ENCODE results near the gene ZBED4.
A peak's percentile ranks its signal among the peaks of the same experiment; 100 is the strongest.

ZBED4 gene

DNA sequence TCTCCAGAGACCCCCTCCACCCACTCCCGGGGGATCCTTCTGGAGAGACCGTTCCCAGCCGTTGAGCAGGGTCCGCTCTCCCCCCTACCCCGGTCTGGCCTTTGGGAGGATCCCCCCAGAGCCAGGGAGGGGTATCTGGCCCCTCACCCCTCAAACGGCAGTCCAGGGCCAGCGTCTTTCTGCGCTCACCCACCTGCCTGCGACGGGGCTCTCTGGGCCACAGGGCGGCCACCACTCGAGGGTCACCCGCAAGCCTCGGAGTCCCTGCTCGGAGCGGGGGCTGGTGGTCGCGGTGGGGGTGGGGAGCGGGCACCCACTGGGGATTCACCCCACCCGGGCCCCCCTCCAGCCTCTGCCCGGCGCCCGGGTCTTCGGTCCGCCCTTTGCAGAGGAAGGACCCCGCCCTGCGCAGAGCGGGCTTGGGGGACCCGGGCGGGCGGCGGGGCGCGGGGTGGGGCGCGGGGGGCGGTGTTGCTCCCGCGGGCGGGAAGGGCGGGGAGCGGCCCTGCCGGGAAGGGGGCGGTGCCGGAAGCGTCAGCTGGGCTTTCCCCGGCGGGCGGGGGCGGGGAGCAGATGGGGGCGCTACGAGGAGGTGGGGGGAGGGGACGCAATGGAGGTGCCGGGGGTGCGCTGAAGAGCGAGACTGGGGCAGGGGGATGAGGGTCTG, 81.4 kb downstream of the ZBED4 start:
- peak overlapping the region; percentile 19 for H3K4me3 ChIP-seq (ENCODE audit: low read length)
- peaks cover 60% of the 10 kb centered on the region for H3K4me1 ChIP-seq (ENCODE audit: control insufficient read depth, insufficient read depth, low read length)
- H3K9ac ChIP-seq (ENCODE audit: low read length), result peak overlapping the region; percentile 70
- H3K9me3 ChIP-seq (ENCODE audit: control insufficient read depth, low read length), result no peaks in the 10 kb centered on the region
- H3K36me3 ChIP-seq (ENCODE audit: control insufficient read depth, insufficient read depth, low read length), result no peaks in the 10 kb centered on the region
- H3K27me3 ChIP-seq (ENCODE audit: control insufficient read depth, insufficient read depth, low read length), result peaks cover 2% of the 10 kb centered on the region

DNA sequence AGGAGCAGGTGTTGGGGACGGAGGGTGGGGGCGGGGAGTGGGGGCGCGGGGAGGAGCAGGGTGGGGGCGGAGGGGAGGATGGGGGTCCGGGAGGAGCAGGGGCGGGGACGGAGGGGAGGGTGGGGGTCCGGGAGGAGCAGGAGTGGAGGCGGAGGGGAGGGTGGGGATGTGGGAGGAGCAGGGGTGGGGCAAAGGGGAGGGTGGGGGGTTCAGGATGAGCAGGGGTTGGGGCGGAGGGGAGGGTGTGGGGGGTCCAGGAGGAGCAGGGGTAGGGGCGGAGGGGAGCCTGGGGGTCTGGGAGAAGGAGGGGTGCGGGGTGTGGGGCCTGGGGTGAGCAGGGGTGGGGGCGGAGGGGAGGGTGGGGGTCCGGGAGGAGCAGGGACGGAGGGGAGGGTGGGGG, 81.9 kb downstream of the ZBED4 start:
- Histone ChIP-seq H3K9ac (ENCODE audit: low read length) (no peak overlapping the region), H3K4me3 (ENCODE audit: low read length) (no peak overlapping the region), H3K4me1 (ENCODE audit: control insufficient read depth, insufficient read depth, low read length) (peaks cover 54% of the 10 kb centered on the region)

GRCh38 chr22:49936018-49936972, 82.7 kb downstream of the ZBED4 start:
- Histone ChIP-seq H3K4me1 (ENCODE audit: control insufficient read depth, insufficient read depth, low read length) (peaks cover 47% of the 10 kb centered on the region), H3K4me3 (ENCODE audit: low read length) (no peak overlapping the region), H3K9ac (ENCODE audit: low read length) (peak overlapping the region; percentile 65), H3K9me3 (ENCODE audit: control insufficient read depth, low read length) (no peaks in the 10 kb centered on the region), H3K27me3 (ENCODE audit: control insufficient read depth, insufficient read depth, low read length) (no peaks in the 10 kb centered on the region), H3K36me3 (ENCODE audit: control insufficient read depth, insufficient read depth, low read length) (no peaks in the 10 kb centered on the region)

More for the DNA sequence above, 81.9 kb downstream of the ZBED4 start:
- Histone ChIP-seq H3K27me3 (ENCODE audit: control insufficient read depth, insufficient read depth, low read length) (no peaks in the 10 kb centered on the region), H3K9me3 (ENCODE audit: control insufficient read depth, low read length) (no peaks in the 10 kb centered on the region), H3K36me3 (ENCODE audit: control insufficient read depth, insufficient read depth, low read length) (no peaks in the 10 kb centered on the region)

- Histone ChIP-seq H3K4me1 (ENCODE audit: control insufficient read depth, insufficient read depth, low read length) (peaks cover 43% of the 10 kb centered on the region), H3K36me3 (ENCODE audit: control insufficient read depth, insufficient read depth, low read length) (no peaks in the 10 kb centered on the region), H3K9me3 (ENCODE audit: control insufficient read depth, low read length) (no peaks in the 10 kb centered on the region), H3K27me3 (ENCODE audit: control insufficient read depth, insufficient read depth, low read length) (no peaks in the 10 kb centered on the region), H3K9ac (ENCODE audit: low read length) (peak overlapping the region; percentile 65), H3K4me3 (ENCODE audit: low read length) (no peak overlapping the region)
Observed at GRCh38 chr22:49936973-49937757, 83.5 kb downstream of the ZBED4 start.

DNA sequence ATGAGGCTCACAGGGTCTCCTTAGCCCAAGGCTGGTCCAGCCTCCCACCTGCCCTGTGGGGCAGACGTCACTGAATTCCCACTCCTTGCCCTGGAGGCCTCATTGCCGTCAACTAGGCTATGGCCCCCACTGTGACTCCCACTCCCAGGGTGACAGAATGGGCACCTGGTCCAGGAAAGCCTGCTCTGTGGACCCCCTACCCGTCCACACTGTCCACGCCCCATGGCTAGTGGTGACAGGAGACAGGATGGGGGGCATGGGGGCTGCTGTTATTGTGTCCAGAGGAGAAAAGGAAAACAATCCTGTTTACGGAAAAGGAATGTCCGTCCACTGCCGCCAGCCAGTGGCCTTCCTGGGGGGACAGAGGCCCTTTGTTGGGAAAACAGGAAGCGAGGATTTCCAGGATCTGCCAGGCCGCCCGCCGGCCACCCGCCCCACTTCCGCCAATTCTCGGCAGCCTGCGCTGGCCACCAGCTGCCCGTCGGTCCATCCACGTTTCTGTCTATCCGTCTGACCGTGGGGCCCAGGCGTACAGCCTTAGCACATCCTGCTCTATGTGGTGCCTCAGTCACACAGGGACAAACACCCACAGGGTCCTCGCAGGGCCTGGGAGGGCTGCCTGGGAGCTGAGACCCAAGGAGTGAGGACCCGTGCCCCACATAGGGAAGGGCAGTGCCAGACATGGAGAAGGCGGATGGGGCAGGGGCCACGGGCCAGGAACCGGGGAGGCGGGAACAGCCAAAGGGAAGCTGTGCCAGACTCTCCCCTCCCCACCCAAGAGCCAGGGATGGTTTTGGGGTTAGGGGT, 84.3 kb downstream of the ZBED4 start:
- Histone ChIP-seq H3K4me3 (ENCODE audit: low read length) (no peak overlapping the region), H3K36me3 (ENCODE audit: control insufficient read depth, insufficient read depth, low read length) (no peaks in the 10 kb centered on the region), H3K9ac (ENCODE audit: low read length) (no peak overlapping the region), H3K9me3 (ENCODE audit: control insufficient read depth, low read length) (no peaks in the 10 kb centered on the region), H3K27me3 (ENCODE audit: control insufficient read depth, insufficient read depth, low read length) (no peaks in the 10 kb centered on the region), H3K4me1 (ENCODE audit: control insufficient read depth, insufficient read depth, low read length) (peaks cover 51% of the 10 kb centered on the region)

GRCh38 chr22:49938565-49939136, 85.0 kb downstream of the ZBED4 start:
- no peak overlapping the region for H3K9ac ChIP-seq (ENCODE audit: low read length)
- H3K4me1 ChIP-seq (ENCODE audit: control insufficient read depth, insufficient read depth, low read length), result peaks cover 50% of the 10 kb centered on the region
- no peak overlapping the region for H3K4me3 ChIP-seq (ENCODE audit: low read length)
- H3K27me3 ChIP-seq (ENCODE audit: control insufficient read depth, insufficient read depth, low read length), result no peaks in the 10 kb centered on the region
- H3K36me3 ChIP-seq (ENCODE audit: control insufficient read depth, insufficient read depth, low read length), result no peaks in the 10 kb centered on the region
- H3K9me3 ChIP-seq (ENCODE audit: control insufficient read depth, low read length), result no peaks in the 10 kb centered on the region

Measured in mucosa of stomach (tissue), 1 donor.